BJ (cell line): ENCODE measurements around the gene MYOM1. TPM values are rescaled to one million over a fixed set of nuclear protein-coding genes. Genes with fewer than 3 reads are reported as not detected.

ENCODE experiments used
- CTCF ChIA-PET: fragments of 350-600 bp; formaldehyde crosslinking; extraction: SDS; loops from one replicate; lab custom pipeline; 2021; ENCODE audit warnings: antibody characterized with exemption, inconsistent platforms; lab: Yijun Ruan, JAX
- POLR2A ChIA-PET: fragments of 300-600 bp; sonication (Branson Sonifier 250); formaldehyde crosslinking; extraction: SDS; loops from one replicate; lab custom pipeline; 2021; ENCODE audit warnings: antibody characterized with exemption; lab: Charles Lee
- DNase-seq: peaks from one replicate; pipeline ENCODE4 v3.0.0-alpha.2; 2011; ENCODE audit warnings: low read depth
- H3K27me3 ChIP-seq: 2 replicates; pipeline ENCODE4 v1.6.0; 2011; ENCODE audit warnings: low read length; ENCODE audit not compliant: control insufficient read depth, insufficient read depth
- H3K36me3 ChIP-seq: 2 replicates; pipeline ENCODE4 v1.5.1; 2011; ENCODE audit warnings: low read length; ENCODE audit not compliant: control insufficient read depth, insufficient read depth
- H3K4me3 ChIP-seq: 2 replicates; pipeline ENCODE4 v1.5.1; 2011; ENCODE audit warnings: low read depth, mild to moderate bottlenecking, control low read depth, low read length
- CTCF ChIP-seq: IDR thresholded peaks from 2 replicates; pipeline ENCODE4 v1.5.1; 2011; ENCODE audit warnings: low read depth, mild to moderate bottlenecking, control low read depth, inconsistent platforms, low read length, moderate library complexity; ENCODE audit not compliant: insufficient read depth
- polyA plus RNA-seq: library from polyadenylated mRNA; depleted of rRNA; stranded (reverse); fragments of >200 nt; gene quantifications from 2 replicates; pipeline ENCODE4 v1.2.3, GENCODE V29; 2011

Gene MYOM1
- polyA plus RNA-seq, 1 experiment, result 0.48 TPM

DNA sequence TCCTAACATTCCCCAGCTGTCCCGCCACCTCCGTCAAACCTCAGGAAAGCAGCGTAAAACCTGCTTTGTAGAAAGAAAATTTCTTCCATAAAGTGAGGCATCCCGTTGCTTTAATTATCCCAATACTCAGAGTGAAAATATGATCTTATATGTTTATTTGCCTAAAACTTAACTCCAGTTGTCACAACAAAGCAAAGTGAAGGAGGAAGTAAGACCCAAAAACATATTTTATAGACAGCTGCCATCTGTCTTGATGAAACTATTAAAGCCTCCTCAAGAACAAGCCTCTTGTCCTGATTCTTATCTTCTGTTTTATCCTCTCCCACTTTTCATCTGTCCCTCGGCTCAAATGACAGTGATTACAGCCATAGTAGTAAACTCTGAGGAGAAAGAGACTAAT lies 177.9 kb downstream of the MYOM1 start:
- H3K36me3 ChIP-seq, result no peaks in the 10 kb centered on the region
- ChIA-PET POLR2A (no interaction called here), CTCF (interaction anchor here (0.8 kb wide), 1 partner anchor 12 kb away, joined by 3 read pairs; no protein-coding TSS in a partner anchor)
- no peak for DNase-seq
- H3K27me3 ChIP-seq, result no peaks in the 10 kb centered on the region
- TF ChIP-seq CTCF, result no peak
- no peak overlapping the region for H3K4me3 ChIP-seq

DNA sequence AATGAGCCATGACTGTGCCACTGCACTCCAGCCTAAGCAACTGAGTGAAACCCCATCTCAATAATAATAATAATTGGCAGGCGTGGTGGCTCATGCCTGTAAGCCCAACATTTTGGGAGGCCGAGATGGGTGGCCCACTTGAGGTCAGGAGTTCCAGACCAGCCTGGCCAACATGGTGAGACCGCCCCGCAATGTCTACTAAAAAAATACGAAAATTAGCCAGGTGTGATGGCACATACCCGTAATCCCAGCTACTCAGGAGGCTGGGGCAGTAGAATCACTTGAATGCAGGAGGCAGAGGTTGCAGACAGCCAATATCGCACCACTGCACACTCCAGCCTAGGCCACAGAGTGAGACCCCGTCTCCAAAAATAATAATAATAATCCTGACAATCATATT lies 178.9 kb downstream of the MYOM1 start:
- Histone ChIP-seq H3K27me3 (no peaks in the 10 kb centered on the region), H3K4me3 (no peak overlapping the region), H3K36me3 (no peaks in the 10 kb centered on the region)
- ChIA-PET CTCF (interaction anchor here (0.8 to 1.6 kb wide), 2 partner anchors 11 to 22 kb away, joined by 3 to 6 read pairs; no protein-coding TSS in a partner anchor), POLR2A (interaction anchor here (0.6 kb wide), 1 partner anchor 25 kb away, joined by 3 read pairs; no protein-coding TSS in a partner anchor)
- no peak for DNase-seq
- TF ChIP-seq CTCF, result no peak

DNA sequence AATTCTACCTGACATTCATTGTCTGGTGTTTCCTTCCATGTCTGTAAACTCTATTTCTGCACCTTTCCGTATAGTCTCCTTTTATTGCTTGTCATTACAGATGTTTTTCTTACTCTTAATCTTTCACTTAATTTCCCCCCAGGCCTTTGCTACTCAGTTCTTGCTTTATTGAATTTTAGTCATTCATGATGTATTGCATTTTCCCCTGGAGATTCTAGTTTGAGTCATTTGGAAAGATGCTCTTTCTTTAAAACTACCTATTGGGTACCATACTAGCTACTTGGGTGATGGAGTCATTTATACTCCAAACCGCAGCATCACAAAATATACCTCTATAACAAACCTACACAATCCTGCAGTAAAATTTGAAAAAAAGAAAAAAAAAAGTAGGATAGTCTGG lies 179.6 kb downstream of the MYOM1 start:
- no peaks in the 10 kb centered on the region for H3K27me3 ChIP-seq
- DNase-seq, result no peak
- ChIA-PET CTCF (interaction anchor here (1.6 kb wide), 1 partner anchor 23 kb away, joined by 6 read pairs; no protein-coding TSS in a partner anchor), POLR2A (interaction anchor here (0.6 kb wide), 1 partner anchor 26 kb away, joined by 3 read pairs; no protein-coding TSS in a partner anchor)
- H3K36me3 ChIP-seq, result no peaks in the 10 kb centered on the region
- no peak overlapping the region for H3K4me3 ChIP-seq
- no peak for TF ChIP-seq CTCF

DNA sequence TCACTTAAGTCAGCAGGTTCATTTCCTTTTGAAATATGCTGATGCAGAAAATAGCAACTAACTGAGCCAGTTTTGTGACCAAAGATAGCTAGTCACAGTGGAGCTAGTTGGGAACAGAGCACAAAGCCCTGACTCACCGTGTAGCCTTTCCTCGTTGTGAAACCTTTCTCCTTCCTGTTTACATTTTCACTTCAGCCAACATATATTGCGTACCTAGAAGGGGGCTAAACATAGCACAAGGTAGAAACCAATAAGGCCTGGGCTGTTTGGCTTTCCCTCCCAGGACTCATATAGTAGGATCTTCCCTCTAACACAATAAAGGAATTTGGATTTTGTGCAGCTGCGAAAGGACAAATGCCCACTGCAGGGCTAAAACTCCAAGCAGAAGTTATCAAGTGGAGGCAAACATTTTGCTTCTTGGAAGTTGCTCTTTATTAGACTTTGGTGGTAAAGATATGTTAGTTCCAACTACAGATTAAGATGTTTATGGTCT lies 182.3 kb downstream of the MYOM1 start:
- Histone ChIP-seq H3K27me3 (no peaks in the 10 kb centered on the region; the same call in 1 of the 2 replicates), H3K4me3 (no peak overlapping the region), H3K36me3 (no peaks in the 10 kb centered on the region)
- ChIA-PET POLR2A (no interaction called here), CTCF (interaction anchor here (1.0 kb wide), 1 partner anchor 67 kb away, joined by 6 read pairs; no protein-coding TSS in a partner anchor)
- TF ChIP-seq CTCF, result no peak
- no peak for DNase-seq

GRCh38 chr18:3036108-3036507 lies 183.7 kb downstream of the MYOM1 start:
- TF ChIP-seq CTCF, result no peak
- Histone ChIP-seq H3K27me3 (no peaks in the 10 kb centered on the region; the same call in 1 of the 2 replicates), H3K4me3 (no peak overlapping the region), H3K36me3 (no peaks in the 10 kb centered on the region)
- no peak for DNase-seq
- POLR2A ChIA-PET, result no interaction called here
- CTCF ChIA-PET, result no interaction called here
